ENCODE results near the gene DENND1A. TPM values are rescaled to one million over a fixed set of nuclear protein-coding genes. Genes with fewer than 3 reads are reported as not detected.

The DENND1A gene
- total RNA-seq, 4 donors from 2014 or later, result 37.1 to 55.3 (median 50.0) TPM

DNA sequence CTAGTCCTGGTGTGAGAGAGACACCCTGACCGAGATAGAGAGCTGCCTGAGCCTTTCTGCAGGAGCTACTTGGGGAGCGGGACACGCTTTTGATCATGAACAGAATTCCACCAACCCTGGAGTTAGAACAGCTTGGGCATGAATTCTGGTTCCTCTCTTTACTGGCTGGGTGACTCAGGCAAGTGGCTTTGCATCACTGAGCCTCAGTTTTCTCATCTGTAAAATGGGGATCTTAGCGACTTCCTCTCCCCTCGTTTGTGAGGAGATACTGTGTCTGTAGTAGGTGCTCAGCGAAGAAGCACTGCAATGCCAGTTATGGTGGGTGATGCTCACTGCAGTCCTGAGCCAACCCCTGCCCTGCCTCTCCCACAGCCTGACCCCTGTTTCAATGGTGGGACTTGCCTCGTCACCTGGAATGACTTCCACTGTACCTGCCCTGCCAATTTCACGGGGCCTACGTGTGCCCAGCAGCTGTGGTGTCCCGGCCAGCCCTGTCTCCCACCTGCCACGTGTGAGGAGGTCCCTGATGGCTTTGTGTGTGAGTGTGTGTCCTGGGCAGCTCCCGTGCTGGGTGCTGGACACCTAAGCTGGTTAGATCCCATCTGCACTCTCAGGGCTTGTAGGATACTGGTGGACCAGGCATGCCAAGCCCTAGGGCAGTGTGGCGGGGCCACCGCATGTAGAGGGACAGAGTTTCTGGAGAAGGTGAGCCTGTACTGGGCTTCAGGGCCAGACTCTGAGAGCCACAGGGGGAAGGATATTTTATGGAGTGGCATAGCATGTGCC, 557.9 kb downstream of the DENND1A start:
- H3K36me3 ChIP-seq, result no peaks in the 10 kb centered on the region
- H3K4me3 ChIP-seq, result no peak overlapping the region
- peaks cover 0 to 21% (median 5%) of the 10 kb centered on the region in 4 donors for H3K4me1 ChIP-seq
- no peak for TF ChIP-seq POLR2A (IDR thresholded peaks at IDR 0.05)
- no peak for TF ChIP-seq CTCF (IDR thresholded peaks at IDR 0.05)
- no peak overlapping the region for H3K27ac ChIP-seq
- no peak for DNase-seq
- peaks cover 0 to 8% of the 10 kb centered on the region in 2 donors for H3K27me3 ChIP-seq
- no peaks in the 10 kb centered on the region for H3K9me3 ChIP-seq

- peaks cover 0 to 13% (median 5%) of the 10 kb centered on the region in 4 donors for H3K4me1 ChIP-seq
- DNase-seq, result no peak
- H3K27me3 ChIP-seq, result peaks cover 0 to 8% of the 10 kb centered on the region in 2 donors
- no peak overlapping the region for H3K4me3 ChIP-seq
- TF ChIP-seq POLR2A (IDR thresholded peaks at IDR 0.05) (no peak), CTCF (IDR thresholded peaks at IDR 0.05) (no peak)
- no peaks in the 10 kb centered on the region for H3K36me3 ChIP-seq
- H3K9me3 ChIP-seq, result no peaks in the 10 kb centered on the region
- no peak overlapping the region for H3K27ac ChIP-seq
These were observed 558.7 kb downstream of the DENND1A start for GRCh38 chr9:123371228-123371584.

GRCh38 chr9:123370526-123371227, 559.2 kb downstream of the DENND1A start:
- Histone ChIP-seq H3K27ac (no peak overlapping the region), H3K4me3 (no peak overlapping the region), H3K4me1 (peaks cover 0 to 8% (median 3%) of the 10 kb centered on the region in 4 donors), H3K36me3 (no peaks in the 10 kb centered on the region), H3K27me3 (peaks cover 0 to 8% of the 10 kb centered on the region in 2 donors), H3K9me3 (no peaks in the 10 kb centered on the region)
- DNase-seq, result no peak
- TF ChIP-seq CTCF (IDR thresholded peaks at IDR 0.05) (no peak), POLR2A (IDR thresholded peaks at IDR 0.05) (no peak)

GRCh38 chr9:123370108-123370507, 559.8 kb downstream of the DENND1A start:
- H3K4me1 ChIP-seq, result peaks cover 0 to 2% (median 0%) of the 10 kb centered on the region in 4 donors
- DNase-seq, result no peak
- peaks cover 0 to 8% of the 10 kb centered on the region in 2 donors for H3K27me3 ChIP-seq
- no peak overlapping the region for H3K27ac ChIP-seq
- H3K9me3 ChIP-seq, result no peaks in the 10 kb centered on the region
- no peaks in the 10 kb centered on the region for H3K36me3 ChIP-seq
- H3K4me3 ChIP-seq, result no peak overlapping the region
- TF ChIP-seq CTCF (IDR thresholded peaks at IDR 0.05) (no peak), POLR2A (IDR thresholded peaks at IDR 0.05) (no peak)

DNA sequence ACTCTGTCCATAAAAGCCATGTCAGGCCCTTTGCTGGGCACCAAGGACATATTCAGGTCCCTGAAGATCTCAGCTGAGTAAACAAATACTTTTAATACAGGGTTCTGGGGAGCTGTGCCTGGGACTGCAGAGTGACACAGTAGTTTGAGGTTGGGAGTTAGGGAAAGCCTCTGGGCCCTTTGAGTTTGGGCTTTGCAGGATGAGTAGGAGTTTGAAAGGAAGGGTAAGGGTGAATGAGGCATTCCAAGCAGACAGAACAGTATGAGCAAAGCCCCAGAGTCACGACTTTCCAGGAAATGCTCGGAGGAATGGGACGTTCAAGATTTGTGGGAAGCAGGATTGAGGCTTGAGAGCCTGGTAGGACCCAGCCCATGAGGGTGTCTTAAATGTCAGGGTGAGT, 560.6 kb downstream of the DENND1A start:
- H3K4me3 ChIP-seq, result no peak overlapping the region
- no peaks in the 10 kb centered on the region for H3K4me1 ChIP-seq
- no peak overlapping the region for H3K27ac ChIP-seq
- peaks cover 0 to 8% of the 10 kb centered on the region in 2 donors for H3K27me3 ChIP-seq
- H3K9me3 ChIP-seq, result no peaks in the 10 kb centered on the region
- no peak for DNase-seq
- no peaks in the 10 kb centered on the region for H3K36me3 ChIP-seq
- TF ChIP-seq POLR2A (IDR thresholded peaks at IDR 0.05) (no peak), CTCF (IDR thresholded peaks at IDR 0.05) (no peak)
